ENCODE results near the gene CDKN2B-AS1. TPM values are rescaled to one million over a fixed set of nuclear protein-coding genes. Genes with fewer than 3 reads are reported as not detected.

The CDKN2B-AS1 gene
- total RNA-seq, 1 donor from 2014 or later: 0.36 TPM

- TF ChIP-seq, protein P1, sequence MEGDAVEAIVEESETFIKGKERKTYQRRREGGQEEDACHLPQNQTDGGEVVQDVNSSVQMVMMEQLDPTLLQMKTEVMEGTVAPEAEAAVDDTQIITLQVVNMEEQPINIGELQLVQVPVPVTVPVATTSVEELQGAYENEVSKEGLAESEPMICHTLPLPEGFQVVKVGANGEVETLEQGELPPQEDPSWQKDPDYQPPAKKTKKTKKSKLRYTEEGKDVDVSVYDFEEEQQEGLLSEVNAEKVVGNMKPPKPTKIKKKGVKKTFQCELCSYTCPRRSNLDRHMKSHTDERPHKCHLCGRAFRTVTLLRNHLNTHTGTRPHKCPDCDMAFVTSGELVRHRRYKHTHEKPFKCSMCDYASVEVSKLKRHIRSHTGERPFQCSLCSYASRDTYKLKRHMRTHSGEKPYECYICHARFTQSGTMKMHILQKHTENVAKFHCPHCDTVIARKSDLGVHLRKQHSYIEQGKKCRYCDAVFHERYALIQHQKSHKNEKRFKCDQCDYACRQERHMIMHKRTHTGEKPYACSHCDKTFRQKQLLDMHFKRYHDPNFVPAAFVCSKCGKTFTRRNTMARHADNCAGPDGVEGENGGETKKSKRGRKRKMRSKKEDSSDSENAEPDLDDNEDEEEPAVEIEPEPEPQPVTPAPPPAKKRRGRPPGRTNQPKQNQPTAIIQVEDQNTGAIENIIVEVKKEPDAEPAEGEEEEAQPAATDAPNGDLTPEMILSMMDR (IDR thresholded peaks at IDR 0.05; ENCODE audit: unreplicated experiment): no peak
- Mint-ChIP-seq H3K4me3 (ENCODE audit: unreplicated experiment) (no peak overlapping the region), H3K4me1 (ENCODE audit: unreplicated experiment) (no peaks in the 10 kb centered on the region), H3K27me3 (ENCODE audit: unreplicated experiment) (no peaks in the 10 kb centered on the region), H3K27ac (ENCODE audit: unreplicated experiment) (no peak overlapping the region), H3K9me3 (ENCODE audit: unreplicated experiment) (no peaks in the 10 kb centered on the region), H3K36me3 (ENCODE audit: low read depth, unreplicated experiment) (no peaks in the 10 kb centered on the region)
- no peak for DNase-seq (ENCODE audit: low spot score)
These were observed 153.4 kb downstream of the CDKN2B-AS1 start for GRCh38 chr9:22147813-22148527.

DNA sequence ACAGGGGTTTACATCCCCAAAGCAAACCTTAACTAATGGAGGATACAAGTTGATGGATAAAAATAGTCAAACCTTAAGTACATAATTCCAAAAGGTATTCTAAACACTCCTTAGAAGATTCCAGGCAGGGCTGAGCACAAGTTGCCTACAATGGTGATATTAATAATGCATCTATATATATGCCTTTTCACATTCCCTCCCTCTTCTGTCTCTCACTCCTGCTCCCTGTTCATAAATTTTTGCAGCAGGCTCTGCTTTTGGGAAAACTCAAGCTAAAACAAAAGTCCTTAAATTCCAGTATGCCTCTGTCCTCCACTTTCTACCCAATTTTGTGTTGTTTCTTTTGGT lies 153.9 kb downstream of the CDKN2B-AS1 start:
- DNase-seq (ENCODE audit: low spot score): no peak
- Mint-ChIP-seq H3K4me1 (ENCODE audit: unreplicated experiment) (no peaks in the 10 kb centered on the region), H3K27ac (ENCODE audit: unreplicated experiment) (no peak overlapping the region), H3K9me3 (ENCODE audit: unreplicated experiment) (no peaks in the 10 kb centered on the region), H3K4me3 (ENCODE audit: unreplicated experiment) (no peak overlapping the region), H3K36me3 (ENCODE audit: low read depth, unreplicated experiment) (no peaks in the 10 kb centered on the region), H3K27me3 (ENCODE audit: unreplicated experiment) (no peaks in the 10 kb centered on the region)
- TF ChIP-seq, protein P1 (IDR thresholded peaks at IDR 0.05; ENCODE audit: unreplicated experiment): no peak

DNA sequence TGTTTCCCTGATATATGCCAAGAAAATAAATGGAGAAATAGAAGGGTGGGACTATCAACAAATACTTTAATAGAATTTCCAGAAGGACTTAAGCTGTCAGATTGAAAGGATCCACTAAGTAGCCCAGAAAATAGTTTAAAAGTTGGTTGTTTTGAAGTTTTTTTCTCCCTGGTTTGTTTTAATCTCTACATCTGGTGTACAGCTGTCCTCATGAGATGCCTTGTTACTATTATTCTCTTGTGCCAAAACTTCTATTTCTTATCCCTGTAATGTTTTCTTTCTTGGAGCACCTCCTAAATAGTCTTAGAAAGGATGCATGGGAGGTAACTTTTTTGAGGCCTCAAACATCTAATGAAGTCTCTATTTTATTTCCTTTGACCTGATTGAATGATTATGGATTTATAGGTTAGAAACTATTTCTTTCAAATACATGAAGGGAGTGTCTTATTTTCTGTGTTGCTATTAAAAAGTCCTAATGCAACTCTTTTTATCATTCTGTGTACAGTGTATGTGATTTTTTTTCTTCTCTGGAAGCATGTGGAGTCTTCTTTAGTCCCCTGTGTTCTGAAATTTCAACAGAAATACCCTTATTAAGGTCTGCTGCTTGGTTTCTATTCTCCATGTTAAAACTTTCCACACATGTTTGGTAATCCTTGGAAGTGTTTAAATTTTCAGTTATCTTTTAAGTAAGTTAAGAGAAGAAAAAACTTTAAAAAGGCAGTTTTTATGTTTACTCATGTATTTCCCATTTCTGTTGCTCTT lies 154.5 kb downstream of the CDKN2B-AS1 start:
- no peaks in the 10 kb centered on the region for H3K36me3 Mint-ChIP-seq (ENCODE audit: low read depth, unreplicated experiment)

GRCh38 chr9:22154064-22154463 lies 159.5 kb downstream of the CDKN2B-AS1 start:
- Mint-ChIP-seq H3K9me3 (ENCODE audit: unreplicated experiment) (no peaks in the 10 kb centered on the region), H3K36me3 (ENCODE audit: low read depth, unreplicated experiment) (no peaks in the 10 kb centered on the region), H3K4me3 (ENCODE audit: unreplicated experiment) (no peak overlapping the region), H3K27me3 (ENCODE audit: unreplicated experiment) (no peaks in the 10 kb centered on the region), H3K4me1 (ENCODE audit: unreplicated experiment) (peaks cover 26% of the 10 kb centered on the region), H3K27ac (ENCODE audit: unreplicated experiment) (no peak overlapping the region)
- DNase-seq (ENCODE audit: low spot score): no peak
- TF ChIP-seq, protein P1 (IDR thresholded peaks at IDR 0.05; ENCODE audit: unreplicated experiment): no peak

More for the DNA sequence above, 154.5 kb downstream of the CDKN2B-AS1 start:
- no peaks in the 10 kb centered on the region for H3K9me3 Mint-ChIP-seq (ENCODE audit: unreplicated experiment)
- no peaks in the 10 kb centered on the region for H3K4me1 Mint-ChIP-seq (ENCODE audit: unreplicated experiment)
- DNase-seq (ENCODE audit: low spot score): no peak
- no peaks in the 10 kb centered on the region for H3K27me3 Mint-ChIP-seq (ENCODE audit: unreplicated experiment)
- no peak overlapping the region for H3K4me3 Mint-ChIP-seq (ENCODE audit: unreplicated experiment)
- TF ChIP-seq, protein P1 (IDR thresholded peaks at IDR 0.05; ENCODE audit: unreplicated experiment): no peak
- H3K27ac Mint-ChIP-seq (ENCODE audit: unreplicated experiment): no peak overlapping the region

DNA sequence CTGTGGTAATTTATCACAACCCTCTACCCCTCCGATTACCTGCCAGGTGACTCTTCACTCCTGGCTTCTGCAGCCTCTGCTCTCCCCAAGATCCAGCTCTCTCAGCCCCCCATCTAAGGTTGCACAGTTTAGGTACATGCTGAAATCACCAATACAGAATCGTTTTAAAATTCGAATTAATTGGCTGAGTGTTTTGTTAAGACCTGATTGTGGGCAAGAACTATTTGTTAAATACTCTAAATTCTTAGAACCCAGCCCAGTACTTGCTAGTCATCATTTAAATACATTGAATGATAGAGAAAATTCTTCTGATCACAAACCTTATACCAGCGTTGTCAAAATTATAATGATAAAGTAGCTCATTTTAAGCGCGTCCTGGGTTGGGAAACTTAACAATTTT lies 162.0 kb downstream of the CDKN2B-AS1 start:
- Mint-ChIP-seq H3K4me1 (ENCODE audit: unreplicated experiment) (peaks cover 33% of the 10 kb centered on the region), H3K9me3 (ENCODE audit: unreplicated experiment) (no peaks in the 10 kb centered on the region), H3K36me3 (ENCODE audit: low read depth, unreplicated experiment) (no peaks in the 10 kb centered on the region), H3K4me3 (ENCODE audit: unreplicated experiment) (no peak overlapping the region), H3K27ac (ENCODE audit: unreplicated experiment) (no peak overlapping the region), H3K27me3 (ENCODE audit: unreplicated experiment) (no peaks in the 10 kb centered on the region)
- TF ChIP-seq, protein P1 (IDR thresholded peaks at IDR 0.05; ENCODE audit: unreplicated experiment): no peak
- DNase-seq (ENCODE audit: low spot score): no peak

Measured in endothelial cell (in vitro differentiated cells).